ENCODE data around the gene IRX3.

DNA sequence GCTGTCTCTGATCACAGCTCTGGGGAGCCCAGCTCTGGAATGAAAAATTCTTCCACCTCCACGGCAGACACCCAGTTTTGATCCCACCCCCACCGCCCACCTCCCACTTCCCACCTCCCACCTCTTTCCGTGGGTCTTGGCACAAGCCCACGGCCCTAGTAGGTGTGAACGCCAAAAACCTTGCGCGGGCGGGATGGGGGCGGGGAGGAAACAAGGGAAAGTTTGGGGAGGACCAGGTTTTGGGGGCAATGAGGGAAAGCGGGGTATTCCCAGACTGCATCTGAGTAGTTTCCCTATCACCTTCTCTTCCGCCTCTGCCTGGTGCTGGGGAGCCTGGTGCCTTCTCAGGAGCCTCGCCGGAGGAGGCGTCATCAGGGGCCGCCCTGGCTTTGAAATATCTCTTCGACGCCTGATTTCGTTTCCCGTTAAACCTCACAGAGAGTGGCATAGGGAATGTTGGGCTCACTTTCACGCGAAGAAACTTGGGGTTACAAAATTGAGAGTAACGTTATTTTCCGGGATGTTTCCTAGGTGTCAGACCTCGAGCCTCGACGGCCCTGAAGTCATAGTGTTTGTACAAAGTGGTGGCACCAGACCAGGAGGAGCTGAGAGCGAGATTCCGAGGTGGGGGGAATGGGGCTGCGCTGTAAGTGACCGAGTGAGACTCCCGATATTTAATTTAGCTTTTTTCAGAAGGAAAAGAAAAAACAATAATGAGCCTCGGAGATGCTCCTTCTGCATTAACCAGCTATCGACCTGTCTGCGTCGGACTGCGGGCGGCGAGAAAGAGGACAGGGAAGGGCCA lies 1.6 kb upstream of the IRX3 start:
- TF ChIP-seq, protein P1, sequence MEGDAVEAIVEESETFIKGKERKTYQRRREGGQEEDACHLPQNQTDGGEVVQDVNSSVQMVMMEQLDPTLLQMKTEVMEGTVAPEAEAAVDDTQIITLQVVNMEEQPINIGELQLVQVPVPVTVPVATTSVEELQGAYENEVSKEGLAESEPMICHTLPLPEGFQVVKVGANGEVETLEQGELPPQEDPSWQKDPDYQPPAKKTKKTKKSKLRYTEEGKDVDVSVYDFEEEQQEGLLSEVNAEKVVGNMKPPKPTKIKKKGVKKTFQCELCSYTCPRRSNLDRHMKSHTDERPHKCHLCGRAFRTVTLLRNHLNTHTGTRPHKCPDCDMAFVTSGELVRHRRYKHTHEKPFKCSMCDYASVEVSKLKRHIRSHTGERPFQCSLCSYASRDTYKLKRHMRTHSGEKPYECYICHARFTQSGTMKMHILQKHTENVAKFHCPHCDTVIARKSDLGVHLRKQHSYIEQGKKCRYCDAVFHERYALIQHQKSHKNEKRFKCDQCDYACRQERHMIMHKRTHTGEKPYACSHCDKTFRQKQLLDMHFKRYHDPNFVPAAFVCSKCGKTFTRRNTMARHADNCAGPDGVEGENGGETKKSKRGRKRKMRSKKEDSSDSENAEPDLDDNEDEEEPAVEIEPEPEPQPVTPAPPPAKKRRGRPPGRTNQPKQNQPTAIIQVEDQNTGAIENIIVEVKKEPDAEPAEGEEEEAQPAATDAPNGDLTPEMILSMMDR (IDR thresholded peaks at IDR 0.05; ENCODE audit: insufficient read depth, low read length) = no peak
- TF ChIP-seq POLR2AphosphoS5 (IDR thresholded peaks at IDR 0.05; ENCODE audit: low read depth) (no peak), GABPA (IDR thresholded peaks at IDR 0.05; ENCODE audit: low read depth) (no peak)
- TF ChIP-seq, protein P2, sequence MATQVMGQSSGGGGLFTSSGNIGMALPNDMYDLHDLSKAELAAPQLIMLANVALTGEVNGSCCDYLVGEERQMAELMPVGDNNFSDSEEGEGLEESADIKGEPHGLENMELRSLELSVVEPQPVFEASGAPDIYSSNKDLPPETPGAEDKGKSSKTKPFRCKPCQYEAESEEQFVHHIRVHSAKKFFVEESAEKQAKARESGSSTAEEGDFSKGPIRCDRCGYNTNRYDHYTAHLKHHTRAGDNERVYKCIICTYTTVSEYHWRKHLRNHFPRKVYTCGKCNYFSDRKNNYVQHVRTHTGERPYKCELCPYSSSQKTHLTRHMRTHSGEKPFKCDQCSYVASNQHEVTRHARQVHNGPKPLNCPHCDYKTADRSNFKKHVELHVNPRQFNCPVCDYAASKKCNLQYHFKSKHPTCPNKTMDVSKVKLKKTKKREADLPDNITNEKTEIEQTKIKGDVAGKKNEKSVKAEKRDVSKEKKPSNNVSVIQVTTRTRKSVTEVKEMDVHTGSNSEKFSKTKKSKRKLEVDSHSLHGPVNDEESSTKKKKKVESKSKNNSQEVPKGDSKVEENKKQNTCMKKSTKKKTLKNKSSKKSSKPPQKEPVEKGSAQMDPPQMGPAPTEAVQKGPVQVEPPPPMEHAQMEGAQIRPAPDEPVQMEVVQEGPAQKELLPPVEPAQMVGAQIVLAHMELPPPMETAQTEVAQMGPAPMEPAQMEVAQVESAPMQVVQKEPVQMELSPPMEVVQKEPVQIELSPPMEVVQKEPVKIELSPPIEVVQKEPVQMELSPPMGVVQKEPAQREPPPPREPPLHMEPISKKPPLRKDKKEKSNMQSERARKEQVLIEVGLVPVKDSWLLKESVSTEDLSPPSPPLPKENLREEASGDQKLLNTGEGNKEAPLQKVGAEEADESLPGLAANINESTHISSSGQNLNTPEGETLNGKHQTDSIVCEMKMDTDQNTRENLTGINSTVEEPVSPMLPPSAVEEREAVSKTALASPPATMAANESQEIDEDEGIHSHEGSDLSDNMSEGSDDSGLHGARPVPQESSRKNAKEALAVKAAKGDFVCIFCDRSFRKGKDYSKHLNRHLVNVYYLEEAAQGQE (IDR thresholded peaks at IDR 0.05; ENCODE audit: insufficient replicate concordance, low read depth) = no peak

All from HL-60 (cell line).